Globus pallidus (tissue), 1 donor: ENCODE data around the gene TAF1.
"Not testable (repeated sequence)": the region's sequence is repeated elsewhere in the genome, so short reads cannot be mapped to it uniquely, and the experiment has no call there.

Experiments
- DNase-seq: peaks from one replicate; pipeline ENCODE4 v3.0.0-alpha.2; 2015; ENCODE audit warnings: low spot score

The TAF1 gene

GRCh38 chrX:71510161-71510560 lies 144.0 kb downstream of the TAF1 start:
- no peak for DNase-seq

- DNase-seq, result not testable (repeated sequence)
Observed at GRCh38 chrX:71513731-71514130, 147.6 kb downstream of the TAF1 start.

- DNase-seq, result no peak
Observed at GRCh38 chrX:71514367-71515037, 148.3 kb downstream of the TAF1 start.

GRCh38 chrX:71515038-71515396 lies 148.9 kb downstream of the TAF1 start:
- no peak for DNase-seq
